Measurements from ENCODE around the gene UTS2R. TPM values are rescaled to one million over a fixed set of nuclear protein-coding genes. Genes with fewer than 3 reads are reported as not detected.
"Not testable (repeated sequence)": the region's sequence is repeated elsewhere in the genome, so short reads cannot be mapped to it uniquely, and the experiment has no call there.

The UTS2R gene
- total RNA-seq, 1 donor from 2014 or later, result 5.8 TPM

DNA sequence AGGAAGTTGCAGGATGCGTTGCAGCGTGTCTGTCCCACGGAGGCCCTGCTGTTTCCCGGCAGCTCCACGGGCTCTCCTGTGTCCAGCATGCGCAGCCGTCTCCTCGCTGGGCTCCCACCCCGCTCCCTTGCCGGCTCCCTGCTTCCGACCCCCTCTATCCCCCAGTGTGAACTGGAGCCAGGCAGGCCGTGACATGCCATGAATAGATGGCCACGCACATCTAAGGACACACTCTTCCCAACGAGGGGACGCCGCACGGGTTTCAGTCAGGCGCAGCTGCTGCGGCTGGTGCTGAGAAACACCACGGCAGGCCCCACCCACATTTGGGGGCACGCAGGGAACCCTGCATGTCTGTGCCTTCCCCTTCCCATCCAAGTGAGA is 37.4 kb downstream of the UTS2R start:
- DNase-seq, result peak; percentile 42

DNA sequence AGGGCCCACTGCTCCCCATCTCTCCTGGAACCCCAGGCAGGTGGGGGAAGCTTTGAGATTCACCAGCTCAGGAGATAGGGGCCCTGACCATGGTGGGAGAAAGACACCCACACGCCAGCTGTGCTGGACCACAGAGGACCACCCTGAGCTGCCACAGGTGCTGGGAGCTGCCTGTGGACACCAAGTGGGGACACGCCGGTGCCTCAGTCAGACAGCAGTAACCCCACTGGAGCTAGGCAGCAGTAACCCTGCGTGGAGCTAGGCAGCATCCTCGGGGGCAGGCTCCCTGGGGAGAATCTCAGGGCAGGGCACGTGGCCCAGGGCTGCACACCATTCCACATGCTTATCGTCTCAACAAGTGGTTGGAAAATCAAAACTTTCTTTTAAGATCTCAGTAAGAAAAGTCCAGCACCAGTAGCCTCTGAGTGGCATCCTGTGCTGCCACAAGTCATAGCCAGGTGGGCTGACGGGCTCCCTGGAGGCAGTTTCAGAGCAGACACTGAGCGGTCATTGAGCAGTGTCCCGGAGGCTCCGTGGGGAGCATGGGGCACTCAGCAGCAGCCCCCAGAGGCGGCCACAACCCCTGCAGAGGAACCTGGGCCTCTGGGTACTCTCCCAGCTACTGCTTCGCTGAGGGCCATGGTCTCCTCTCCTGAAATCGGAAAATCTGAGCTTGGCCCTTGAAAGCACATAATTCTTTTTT is 38.6 kb downstream of the UTS2R start:
- no peak for DNase-seq

DNA sequence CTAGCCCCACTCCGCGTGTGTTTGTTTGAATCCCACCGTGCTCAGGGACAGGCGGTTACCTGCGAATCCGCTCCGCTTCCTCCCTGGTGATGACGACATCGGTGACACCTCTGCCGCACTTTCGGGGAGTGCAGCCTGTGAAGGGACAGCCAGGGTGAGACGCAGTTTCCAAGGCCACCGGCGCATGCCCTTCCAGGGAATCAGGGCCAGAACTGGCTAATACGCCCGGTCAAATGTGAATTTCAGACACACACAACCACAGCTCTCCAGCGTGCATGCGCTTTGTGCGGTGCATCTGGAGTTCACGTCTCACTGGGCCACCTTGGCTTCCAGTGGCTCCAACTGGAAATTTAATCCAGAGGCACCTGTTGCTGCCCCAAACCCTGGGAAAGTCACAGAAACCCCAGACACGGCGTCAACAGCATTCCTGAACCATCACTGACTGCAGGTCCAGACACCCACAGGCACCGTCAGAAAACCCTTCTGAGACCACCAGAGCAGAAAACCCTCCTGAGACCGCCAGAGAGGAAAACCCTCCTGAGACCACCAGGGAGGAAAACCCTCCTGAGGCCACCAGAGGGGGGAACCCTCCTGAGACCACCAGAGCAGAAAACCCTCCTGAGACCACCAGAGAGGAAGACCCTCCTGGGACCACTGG is 40.0 kb downstream of the UTS2R start:
- DNase-seq, result no peak

DNA sequence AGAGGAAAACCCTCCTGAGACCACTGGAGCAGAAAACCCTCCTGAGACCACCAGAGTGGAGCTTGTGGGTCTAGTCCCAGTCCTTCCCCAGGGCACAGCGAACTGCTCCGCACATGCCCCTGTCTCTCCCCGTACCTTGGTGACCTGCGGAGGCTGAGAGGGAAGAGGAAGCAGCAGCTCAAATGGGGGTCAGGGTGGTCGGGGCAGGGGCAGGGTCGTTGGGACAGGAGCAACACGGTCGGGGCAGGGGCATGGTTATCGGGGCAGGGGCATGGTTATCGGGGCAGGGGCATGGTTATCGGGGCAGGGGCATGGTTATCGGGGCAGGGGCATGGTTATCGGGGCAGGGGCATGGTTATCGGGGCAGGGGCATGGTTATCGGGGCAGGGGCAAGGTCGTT is 40.5 kb downstream of the UTS2R start:
- not testable (repeated sequence) for DNase-seq

DNA sequence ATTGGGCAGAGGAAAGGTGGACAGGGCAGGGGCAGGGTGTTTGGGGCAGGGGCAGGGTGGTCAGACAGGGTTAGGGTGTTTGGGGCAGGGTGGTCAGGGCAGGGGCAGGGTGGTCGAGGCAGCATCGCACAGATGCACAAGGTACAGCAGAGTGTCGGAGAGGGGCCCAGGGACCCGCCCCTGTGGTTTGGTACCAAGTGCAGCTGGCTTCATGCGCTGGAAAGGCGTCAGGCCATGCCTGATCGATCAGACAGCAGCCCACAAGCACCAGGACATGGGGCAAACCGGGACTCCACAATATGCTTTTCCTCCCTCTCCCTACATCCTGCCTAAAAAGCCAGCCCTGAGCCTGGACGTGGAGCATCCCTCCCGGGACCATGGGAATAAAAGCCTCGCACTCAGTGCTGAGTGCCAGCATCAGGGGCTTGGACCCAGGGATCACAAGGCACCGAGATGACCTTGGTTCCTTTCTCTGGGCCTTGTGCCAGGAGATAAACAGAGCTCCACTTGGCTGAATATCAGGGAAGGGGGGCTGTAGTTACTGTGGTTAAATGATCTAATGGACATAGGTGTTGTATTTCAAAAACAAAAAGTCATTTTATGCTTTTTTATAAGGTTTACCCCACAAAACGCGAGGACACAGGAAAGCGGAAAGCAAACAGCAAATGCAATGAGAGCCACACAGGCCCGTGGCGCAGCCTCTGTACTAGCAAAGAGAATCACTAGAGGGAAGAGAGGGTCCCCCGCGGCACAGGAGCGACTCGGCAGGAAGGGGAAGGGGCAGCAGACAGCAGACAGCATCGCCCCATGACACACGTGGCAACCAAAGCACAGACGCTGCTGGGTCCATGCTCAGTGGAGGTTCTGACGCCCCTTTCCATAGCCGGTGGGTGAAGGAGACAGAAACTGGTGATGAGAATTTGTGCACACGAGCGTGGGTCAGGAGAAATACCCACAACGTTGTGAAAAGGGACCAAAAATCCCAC is 41.3 kb downstream of the UTS2R start:
- DNase-seq, result no peak

GRCh38 chr17:82414548-82415281 is 43.1 kb downstream of the UTS2R start:
- DNase-seq, result peak; percentile 88

DNA sequence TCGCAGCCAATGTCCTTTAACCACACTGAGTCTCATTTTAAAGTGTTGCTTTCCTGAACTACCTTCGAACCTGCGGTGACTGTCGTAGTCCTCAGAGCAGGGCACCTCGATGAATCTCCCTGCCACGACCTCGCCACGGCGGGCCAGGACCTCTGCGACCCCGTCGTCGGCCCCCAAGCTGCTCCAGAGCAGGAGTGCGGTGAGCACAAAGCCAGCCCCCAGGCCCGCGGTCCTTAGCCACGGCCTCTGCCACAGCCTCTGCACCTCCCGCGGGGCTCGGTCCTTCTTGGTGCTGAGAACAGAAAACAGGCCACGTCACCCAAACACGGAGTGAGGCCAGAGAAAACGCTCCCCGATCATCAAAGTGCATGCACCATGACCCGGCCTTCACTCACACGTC is 43.8 kb downstream of the UTS2R start:
- no peak for DNase-seq

- no peak for DNase-seq
These were observed 44.2 kb downstream of the UTS2R start for GRCh38 chr17:82415786-82416185.

DNA sequence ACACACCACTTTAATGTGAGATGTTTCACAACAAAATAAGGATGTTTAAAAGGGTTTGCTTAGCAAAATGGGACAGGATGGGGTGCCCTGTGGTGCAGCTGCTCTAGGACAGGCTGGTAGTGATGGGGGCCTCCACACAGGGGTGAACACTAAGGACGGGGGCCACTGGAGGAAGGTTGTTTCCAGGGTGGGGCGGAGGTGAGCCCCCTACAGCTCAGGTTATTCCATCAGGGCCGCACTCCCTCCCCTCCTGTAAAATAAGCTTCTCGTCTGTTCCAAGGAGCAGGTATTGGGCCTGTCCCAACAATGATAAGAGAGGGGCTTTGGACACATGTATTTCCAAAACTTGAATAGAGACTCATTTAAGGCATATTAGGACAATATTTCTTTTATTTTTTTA is 44.7 kb downstream of the UTS2R start:
- DNase-seq, result no peak

- DNase-seq, result no peak
These were observed 45.2 kb downstream of the UTS2R start for GRCh38 chr17:82416771-82417170.

- peak; percentile 94 for DNase-seq
These were observed 46.7 kb downstream of the UTS2R start, which contains the start of the genes HEXD and OGFOD3 for GRCh38 chr17:82418001-82418986. TSS of gene HEXD (plus strand) at chr17:82418347. CDS start at chr17:82419800, 1,453 bp downstream. TSS of gene OGFOD3 (minus strand) at chr17:82418586. CDS start at chr17:82418485, 101 bp downstream.

GRCh38 chr17:82419540-82419939 is 48.0 kb downstream of the UTS2R start:
- DNase-seq, result no peak

DNA sequence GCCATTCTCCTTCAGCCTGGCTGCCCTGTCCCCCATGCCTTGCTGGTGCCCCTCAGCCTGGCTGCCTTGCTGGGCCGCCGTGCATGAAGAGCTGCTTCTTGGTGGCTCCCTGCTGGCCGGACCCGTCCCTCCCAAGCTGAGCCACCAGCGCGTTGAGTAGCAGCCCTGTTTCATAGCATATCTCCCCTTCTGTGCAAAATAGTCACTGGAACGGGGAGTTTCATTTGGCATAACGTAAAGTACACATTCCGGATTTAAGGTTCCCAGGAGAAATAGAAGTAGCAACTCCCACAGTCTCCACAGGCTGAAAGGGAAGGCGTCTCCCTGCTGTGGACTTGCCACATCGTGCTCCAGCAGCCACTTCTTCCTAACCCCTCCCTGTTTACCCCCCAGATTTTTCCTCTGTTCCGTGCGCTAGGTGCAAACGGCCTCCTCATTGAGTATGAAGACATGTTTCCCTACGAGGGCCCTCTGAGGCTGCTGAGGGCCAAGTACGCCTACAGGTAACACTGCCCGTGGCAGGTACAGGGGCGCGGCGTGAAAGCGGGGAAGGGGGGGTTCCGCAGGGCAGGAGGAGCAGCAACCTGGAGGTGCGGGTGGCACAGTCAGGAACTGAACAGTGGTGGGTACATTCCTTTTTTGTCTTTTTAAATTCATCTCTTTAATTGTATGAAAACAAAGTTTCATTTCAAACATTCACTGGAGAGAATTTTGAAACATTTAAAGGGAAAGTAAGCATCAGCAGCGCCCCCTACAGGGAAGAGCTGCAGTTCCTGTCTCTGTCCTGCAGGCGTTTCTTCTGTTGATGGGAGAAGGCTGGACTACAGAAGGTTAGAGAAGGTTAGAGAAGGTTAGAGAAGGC is 52.7 kb downstream of the UTS2R start:
- peak; percentile 45 for DNase-seq

DNA sequence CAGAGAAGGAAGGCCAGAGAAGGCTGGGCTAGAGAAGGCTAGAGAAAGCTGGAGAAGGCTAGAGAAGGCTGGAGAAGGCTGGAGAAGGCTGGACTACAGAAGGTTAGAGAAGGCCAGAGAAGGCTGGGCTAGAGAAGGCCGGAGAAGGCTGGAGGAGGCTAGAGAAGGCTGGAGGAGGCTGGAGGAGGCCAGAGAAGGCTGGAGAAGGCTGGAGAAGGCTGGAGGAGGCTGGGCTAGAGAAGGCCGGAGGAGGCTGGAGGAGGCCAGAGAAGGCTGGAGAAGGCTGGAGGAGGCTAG is 53.2 kb downstream of the UTS2R start:
- DNase-seq, result no peak

Small RNAs within 50 kb of the gene (small RNA-seq; reads per million reads assigned to genes)
- not detected for gene RF00019 (ENCODE audit: low replicate concordance)

Other genes starting within 250 kb of the UTS2R start
- gene CCDC57, start 158.9 kb upstream of the UTS2R start, total RNA-seq, result 24.7 TPM
- gene SLC16A3, start 142.7 kb upstream of the UTS2R start, total RNA-seq, result 142 TPM
- gene CSNK1D, start 98.1 kb upstream of the UTS2R start, total RNA-seq, result 72.8 TPM
- 0.72 TPM for gene CD7, start 54.2 kb upstream of the UTS2R start, total RNA-seq
- 12.6 TPM for gene SECTM1, start 38.0 kb upstream of the UTS2R start, total RNA-seq
- not detected for gene TEX19, start 12.5 kb upstream of the UTS2R start, total RNA-seq
- gene HEXD, start 46.6 kb downstream of the UTS2R start, total RNA-seq, result 26.4 TPM
- 22.8 TPM for gene OGFOD3, start 46.8 kb downstream of the UTS2R start, total RNA-seq
- 36.6 TPM for gene CYBC1, start 79.0 kb downstream of the UTS2R start, total RNA-seq
- gene NARF, start 87.0 kb downstream of the UTS2R start, total RNA-seq, result 73.0 TPM
- 51.7 TPM for gene FOXK2, start 148.0 kb downstream of the UTS2R start, total RNA-seq